HG03097 (cell line): ENCODE measurements around the gene TMEM109.

ENCODE experiments used
- ATAC-seq: cut with Tn5 transposase; IDR thresholded peaks from one replicate; pipeline ENCODE4 v1.9.1; 2021; ENCODE audit not compliant: unreplicated experiment, low FRiP score

TMEM109 gene

GRCh38 chr11:60960405-60960804 is 46.4 kb downstream of the TMEM109 start:
- ATAC-seq, result no peak

DNA sequence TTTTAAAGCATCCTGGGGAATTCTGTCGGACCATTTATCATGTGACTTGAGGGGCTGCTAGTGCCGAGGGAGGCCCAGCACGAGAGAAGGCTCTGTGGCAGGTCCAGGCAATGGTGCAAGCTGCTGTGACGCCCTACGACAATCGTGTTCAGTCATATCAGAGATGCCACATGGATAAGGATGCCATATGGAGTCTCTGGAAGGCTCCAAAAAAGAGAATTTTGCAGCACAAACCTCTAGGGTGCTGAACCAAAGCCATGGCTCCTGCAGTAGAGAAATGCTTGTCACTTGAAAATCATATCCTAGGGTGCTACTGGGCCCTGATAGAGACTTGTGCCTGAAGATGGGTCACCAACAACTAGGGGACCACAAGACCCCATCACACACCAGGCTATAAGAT is 50.8 kb downstream of the TMEM109 start:
- no peak for ATAC-seq

GRCh38 chr11:60966890-60967289 is 52.9 kb downstream of the TMEM109 start:
- no peak for ATAC-seq

- no peak for ATAC-seq
Observed at GRCh38 chr11:60968223-60968622, 54.3 kb downstream of the TMEM109 start.

GRCh38 chr11:60970369-60970774 is 56.4 kb downstream of the TMEM109 start:
- ATAC-seq, result no peak

DNA sequence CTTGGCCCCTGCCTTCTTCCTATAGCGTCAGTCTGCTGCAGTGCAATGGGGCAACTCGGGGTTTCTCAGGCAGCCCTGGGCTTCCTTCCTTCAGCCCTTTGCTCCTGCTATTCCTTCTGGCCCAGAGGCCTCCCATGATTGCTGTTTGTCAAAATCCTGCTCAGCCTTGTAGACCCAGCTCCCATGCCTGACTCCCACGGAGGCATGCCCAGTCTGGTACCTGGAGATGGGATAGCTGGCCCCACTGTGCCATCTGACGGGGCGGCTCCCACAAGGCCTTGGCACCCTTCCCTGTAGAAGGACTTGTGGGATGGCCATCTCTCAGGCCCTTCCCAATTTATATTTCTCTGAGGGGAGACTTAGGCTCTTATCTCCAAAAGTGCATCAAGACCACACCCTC is 56.9 kb downstream of the TMEM109 start:
- ATAC-seq, result no peak

DNA sequence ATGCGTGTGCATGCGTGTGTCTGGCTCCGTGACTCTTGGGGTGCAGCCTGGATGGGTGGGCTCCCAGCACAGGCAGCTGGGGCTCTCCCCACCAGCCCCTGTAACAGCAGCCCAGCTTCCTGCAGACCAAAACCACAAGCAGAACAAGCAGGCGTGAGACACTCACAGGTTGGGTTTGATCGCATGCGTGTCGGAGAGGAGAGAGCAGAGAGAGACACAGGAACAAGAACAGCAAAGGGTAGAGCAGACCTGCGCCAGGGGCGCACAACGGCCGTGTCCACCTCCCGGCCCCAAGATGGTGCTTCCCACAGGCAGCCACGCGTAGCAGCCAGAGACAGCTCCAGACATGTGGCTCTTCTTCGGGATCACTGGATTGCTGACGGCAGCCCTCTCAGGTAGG is 57.6 kb downstream of the TMEM109 start, which contains the start of gene CD6:
Gene CD6 (plus strand): TSS at position 161 of the 400 bp plus-strand sequence. CDS start 186 bp downstream, at position 347.
- no peak for ATAC-seq

DNA sequence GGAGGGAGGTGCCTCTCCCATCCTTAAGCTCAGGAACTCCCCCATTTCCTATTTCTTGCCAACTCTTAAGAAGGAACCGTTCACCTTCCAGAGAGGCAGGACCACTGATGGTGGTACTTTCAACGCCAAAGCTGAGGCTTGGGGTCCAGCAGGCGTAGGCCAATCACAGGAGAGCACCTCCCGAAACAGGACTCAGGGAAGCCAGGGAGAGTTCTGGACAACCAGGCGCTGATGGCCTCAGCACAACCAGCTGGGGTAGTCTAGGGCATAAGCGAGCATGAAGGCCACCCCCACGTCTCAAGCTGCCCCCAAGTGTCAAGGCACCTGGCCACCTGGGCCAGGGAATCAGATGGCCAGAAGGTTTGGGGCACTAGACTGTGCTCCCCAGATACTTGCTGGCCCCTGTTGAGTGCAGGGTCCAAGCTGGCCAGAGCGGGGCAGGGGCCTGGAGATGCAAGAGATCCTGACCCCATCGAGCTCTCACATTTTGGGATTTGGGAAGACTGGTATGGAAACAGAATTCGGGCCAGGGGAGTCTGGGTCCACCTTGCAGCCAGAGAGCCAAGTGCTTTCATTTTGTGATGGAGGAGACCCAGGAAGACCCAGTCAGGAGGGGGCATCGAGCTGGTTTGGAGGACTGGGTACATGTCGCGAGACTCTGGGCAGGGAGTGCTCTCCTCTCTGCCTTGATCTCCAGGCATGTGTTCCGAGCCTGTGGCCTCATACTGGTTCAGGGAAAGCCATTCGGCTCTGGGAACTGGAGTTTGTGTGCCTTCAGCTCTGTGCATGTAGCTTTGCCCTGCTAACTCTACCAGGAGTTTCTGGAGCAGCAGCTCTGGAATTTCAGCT is 58.4 kb downstream of the TMEM109 start:
- no peak for ATAC-seq
